Measurements from ENCODE around the gene FBXL17. TPM values are rescaled to one million over a fixed set of nuclear protein-coding genes. Genes with fewer than 3 reads are reported as not detected.

FBXL17 gene
- polyA plus RNA-seq, 2 of the 4 experiments (the other 2 are of a cell fraction), result 8.7 to 9.1 TPM

DNA sequence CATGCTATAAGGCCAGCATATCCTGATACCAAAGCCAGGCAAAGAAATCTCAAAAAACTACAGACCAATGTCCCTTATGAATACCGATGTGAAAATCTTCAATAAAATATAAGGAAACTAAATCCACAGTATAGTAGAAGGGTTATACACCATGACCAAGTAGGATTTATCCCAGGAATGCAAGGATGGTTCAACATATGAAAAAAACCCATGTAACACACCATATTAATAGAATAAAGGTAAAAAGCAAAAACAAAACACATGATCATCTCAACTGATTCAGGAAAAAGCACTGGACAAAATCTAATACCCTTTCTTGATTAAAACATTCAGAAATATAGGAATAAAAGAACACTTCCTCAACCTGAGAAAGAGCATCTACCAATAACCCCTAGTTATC lies 6.1 kb downstream of the FBXL17 start:
- FAIRE-seq (no peak), ATAC-seq (no peak), DNase-seq (ENCODE audit: low read depth in 1 of 2, low spot score in 1 of 2) (peak in 1 of 2 experiments; percentile 10)
- POLR2A ChIA-PET, result no interaction called here
- peaks cover 11% of the 10 kb centered on the region; the same call in 2 of the 3 replicates for H3K4me1 ChIP-seq
- no peak overlapping the region for H3K27ac ChIP-seq
- CTCF ChIA-PET, result no interaction called here
- no peak overlapping the region for H3K4me2 ChIP-seq
- H3K9me3 ChIP-seq, result peaks cover 26% of the 10 kb centered on the region
- WGBS (ENCODE audit: missing lambda C conversion rate), result 87% methylated on average over 1 of the region's 1 CpG
- no peak overlapping the region for H3K4me3 ChIP-seq
- TF ChIP-seq KDM1A (IDR thresholded peaks at IDR 0.05; ENCODE audit: low read depth), result no peak
- no peak for TF ChIP-seq EP300 (IDR thresholded peaks at IDR 0.05)

DNA sequence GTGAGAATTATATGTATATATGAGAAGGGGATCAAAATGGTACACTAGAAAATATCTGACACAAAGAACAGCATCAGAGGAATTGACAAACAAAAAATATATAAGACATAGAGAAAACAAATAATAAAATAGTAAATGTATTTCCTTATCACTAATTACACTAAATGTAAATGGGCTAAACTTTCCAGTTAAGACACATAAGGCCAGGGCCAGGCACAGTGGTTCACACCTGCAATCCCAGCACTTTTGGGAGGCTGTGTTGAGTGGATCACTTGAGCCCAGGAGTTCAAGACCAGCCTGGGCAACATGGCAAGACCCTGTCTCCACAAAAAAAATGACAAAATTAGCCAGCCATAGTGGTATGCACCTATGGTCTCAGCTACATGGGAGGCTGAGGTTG lies 8.5 kb downstream of the FBXL17 start:
- no peak for DNase-seq (ENCODE audit: low read depth in 1 of 2, low spot score in 1 of 2)
- FAIRE-seq, result no peak
- ChIA-PET POLR2A (no interaction called here), CTCF (no interaction called here)
- ATAC-seq, result no peak
- TF ChIP-seq ZFP36 (IDR thresholded peaks at IDR 0.05; ENCODE audit: borderline replicate concordance, partially characterized antibody), result no peak
- no peak for TF ChIP-seq RNF2 (IDR thresholded peaks at IDR 0.05; ENCODE audit: borderline replicate concordance, low read depth)
- no peak for TF ChIP-seq EHMT2 (IDR thresholded peaks at IDR 0.05; ENCODE audit: low read depth)
- TF ChIP-seq RFX5 (IDR thresholded peaks at IDR 0.05), result no peak
- no peak for TF ChIP-seq CBX2 (IDR thresholded peaks at IDR 0.05; ENCODE audit: borderline replicate concordance, low read depth)
- TF ChIP-seq MAFK (IDR thresholded peaks at IDR 0.05; ENCODE audit: partially characterized antibody), result no peak
- TF ChIP-seq, protein P1, sequence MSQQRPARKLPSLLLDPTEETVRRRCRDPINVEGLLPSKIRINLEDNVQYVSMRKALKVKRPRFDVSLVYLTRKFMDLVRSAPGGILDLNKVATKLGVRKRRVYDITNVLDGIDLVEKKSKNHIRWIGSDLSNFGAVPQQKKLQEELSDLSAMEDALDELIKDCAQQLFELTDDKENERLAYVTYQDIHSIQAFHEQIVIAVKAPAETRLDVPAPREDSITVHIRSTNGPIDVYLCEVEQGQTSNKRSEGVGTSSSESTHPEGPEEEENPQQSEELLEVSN (IDR thresholded peaks at IDR 0.05; ENCODE audit: borderline replicate concordance, low read depth), result no peak
- no peak for TF ChIP-seq NFE2L2 (conservative IDR thresholded peaks at IDR 0.05; ENCODE audit: low read length)
- TF ChIP-seq ZNF302 (CRISPR knock-in tag; IDR thresholded peaks at IDR 0.05), result no peak
- TF ChIP-seq CHD2 (IDR thresholded peaks at IDR 0.05; ENCODE audit: low read length, partially characterized antibody), result no peak
- no peak for TF ChIP-seq ZC3H11A (IDR thresholded peaks at IDR 0.05)
- TF ChIP-seq GATA3 (IDR thresholded peaks at IDR 0.05; ENCODE audit: borderline replicate concordance), result no peak
- no peak for TF ChIP-seq HOXA7 (CRISPR knock-in tag; IDR thresholded peaks at IDR 0.05)
- no peak for TF ChIP-seq EHF (CRISPR knock-in tag; IDR thresholded peaks at IDR 0.05)
- TF ChIP-seq, protein P2, sequence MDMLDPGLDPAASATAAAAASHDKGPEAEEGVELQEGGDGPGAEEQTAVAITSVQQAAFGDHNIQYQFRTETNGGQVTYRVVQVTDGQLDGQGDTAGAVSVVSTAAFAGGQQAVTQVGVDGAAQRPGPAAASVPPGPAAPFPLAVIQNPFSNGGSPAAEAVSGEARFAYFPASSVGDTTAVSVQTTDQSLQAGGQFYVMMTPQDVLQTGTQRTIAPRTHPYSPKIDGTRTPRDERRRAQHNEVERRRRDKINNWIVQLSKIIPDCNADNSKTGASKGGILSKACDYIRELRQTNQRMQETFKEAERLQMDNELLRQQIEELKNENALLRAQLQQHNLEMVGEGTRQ (IDR thresholded peaks at IDR 0.05), result no peak
- TF ChIP-seq, protein P3, sequence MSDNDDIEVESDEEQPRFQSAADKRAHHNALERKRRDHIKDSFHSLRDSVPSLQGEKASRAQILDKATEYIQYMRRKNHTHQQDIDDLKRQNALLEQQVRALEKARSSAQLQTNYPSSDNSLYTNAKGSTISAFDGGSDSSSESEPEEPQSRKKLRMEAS (IDR thresholded peaks at IDR 0.05), result no peak
- TF ChIP-seq, protein P4, sequence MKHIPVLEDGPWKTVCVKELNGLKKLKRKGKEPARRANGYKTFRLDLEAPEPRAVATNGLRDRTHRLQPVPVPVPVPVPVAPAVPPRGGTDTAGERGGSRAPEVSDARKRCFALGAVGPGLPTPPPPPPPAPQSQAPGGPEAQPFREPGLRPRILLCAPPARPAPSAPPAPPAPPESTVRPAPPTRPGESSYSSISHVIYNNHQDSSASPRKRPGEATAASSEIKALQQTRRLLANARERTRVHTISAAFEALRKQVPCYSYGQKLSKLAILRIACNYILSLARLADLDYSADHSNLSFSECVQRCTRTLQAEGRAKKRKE (CRISPR knock-in tag; IDR thresholded peaks at IDR 0.05; ENCODE audit: low read depth), result no peak
- TF ChIP-seq, protein P5, sequence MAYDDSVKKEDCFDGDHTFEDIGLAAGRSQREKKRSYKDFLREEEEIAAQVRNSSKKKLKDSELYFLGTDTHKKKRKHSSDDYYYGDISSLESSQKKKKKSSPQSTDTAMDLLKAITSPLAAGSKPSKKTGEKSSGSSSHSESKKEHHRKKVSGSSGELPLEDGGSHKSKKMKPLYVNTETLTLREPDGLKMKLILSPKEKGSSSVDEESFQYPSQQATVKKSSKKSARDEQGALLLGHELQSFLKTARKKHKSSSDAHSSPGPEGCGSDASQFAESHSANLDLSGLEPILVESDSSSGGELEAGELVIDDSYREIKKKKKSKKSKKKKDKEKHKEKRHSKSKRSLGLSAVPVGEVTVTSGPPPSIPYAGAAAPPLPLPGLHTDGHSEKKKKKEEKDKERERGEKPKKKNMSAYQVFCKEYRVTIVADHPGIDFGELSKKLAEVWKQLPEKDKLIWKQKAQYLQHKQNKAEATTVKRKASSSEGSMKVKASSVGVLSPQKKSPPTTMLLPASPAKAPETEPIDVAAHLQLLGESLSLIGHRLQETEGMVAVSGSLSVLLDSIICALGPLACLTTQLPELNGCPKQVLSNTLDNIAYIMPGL (CRISPR knock-in tag; IDR thresholded peaks at IDR 0.05; ENCODE audit: borderline replicate concordance), result no peak
- no peak for TF ChIP-seq HDAC2 (IDR thresholded peaks at IDR 0.05)
- TF ChIP-seq NPAS2 (CRISPR knock-in tag; IDR thresholded peaks at IDR 0.05; ENCODE audit: borderline replicate concordance), result no peak
- no peak overlapping the region for H3K27ac ChIP-seq
- no peak overlapping the region for H3K4me2 ChIP-seq
- H3K9me3 ChIP-seq, result peaks cover 26% of the 10 kb centered on the region
- no peak overlapping the region for H3K4me3 ChIP-seq
- H3K4me1 ChIP-seq, result no peaks in the 10 kb centered on the region

All from A549 (cell line).